SHP77 (cell line): ENCODE measurements around the gene SKP2.
"Not testable (repeated sequence)": the region's sequence is repeated elsewhere in the genome, so short reads cannot be mapped to it uniquely, and the experiment has no call there.

Source experiments
- DNase-seq, 2 experiments: peaks; one replicate each; lab custom pipeline; 2025; lab: John Stamatoyannopoulos, UW

Gene SKP2

GRCh38 chr5:36156619-36157018, 4.7 kb downstream of the SKP2 start:
- DNase-seq, result no peak

- DNase-seq, result no peak
Observed at GRCh38 chr5:36158144-36158543, 6.2 kb downstream of the SKP2 start.

GRCh38 chr5:36160617-36161016, 8.7 kb downstream of the SKP2 start:
- DNase-seq, result no peak

GRCh38 chr5:36161361-36161760, 9.4 kb downstream of the SKP2 start:
- no peak for DNase-seq

GRCh38 chr5:36162810-36163486, 11.0 kb downstream of the SKP2 start:
- no peak for DNase-seq

- DNase-seq, result no peak
Observed at GRCh38 chr5:36164461-36164860, 12.6 kb downstream of the SKP2 start.

GRCh38 chr5:36168737-36169136, 16.8 kb downstream of the SKP2 start:
- no peak for DNase-seq

- no peak for DNase-seq
Observed at GRCh38 chr5:36170832-36171424, 19.0 kb downstream of the SKP2 start.

- DNase-seq, result no peak
Observed at GRCh38 chr5:36172599-36172998, 20.7 kb downstream of the SKP2 start.

GRCh38 chr5:36173426-36173825, 21.5 kb downstream of the SKP2 start:
- no peak for DNase-seq

- no peak for DNase-seq
Observed at GRCh38 chr5:36174119-36174518, 22.2 kb downstream of the SKP2 start.

GRCh38 chr5:36175043-36175442, 23.1 kb downstream of the SKP2 start:
- no peak for DNase-seq

- DNase-seq, result no peak
Observed at GRCh38 chr5:36177154-36177553, 25.2 kb downstream of the SKP2 start.

GRCh38 chr5:36177715-36178523, 26.0 kb downstream of the SKP2 start:
- peak; percentile 60 to 65 for DNase-seq

GRCh38 chr5:36178524-36178890, 26.6 kb downstream of the SKP2 start:
- no peak for DNase-seq

GRCh38 chr5:36179950-36180349, 28.0 kb downstream of the SKP2 start:
- DNase-seq, result no peak

- no peak for DNase-seq
Observed at GRCh38 chr5:36180556-36181350, 28.8 kb downstream of the SKP2 start.

- no peak for DNase-seq
Observed at GRCh38 chr5:36181774-36182173, 29.9 kb downstream of the SKP2 start.

- not testable (repeated sequence) for DNase-seq
Observed at GRCh38 chr5:36184408-36184807, 32.5 kb downstream of the SKP2 start.

- DNase-seq, result no peak
Observed at GRCh38 chr5:36193746-36194145, 41.8 kb downstream of the SKP2 start.

GRCh38 chr5:36198281-36198680, 46.4 kb downstream of the SKP2 start:
- no peak for DNase-seq

- DNase-seq, result peak in 1 of 2 experiments; percentile 4
Observed at GRCh38 chr5:36198783-36199182, 46.9 kb downstream of the SKP2 start.
